GM04503 (cell line): ENCODE results near the gene HECTD3.
A peak's percentile ranks its signal among the peaks of the same experiment; 100 is the strongest.
"Not testable (repeated sequence)": the region's sequence is repeated elsewhere in the genome, so short reads cannot be mapped to it uniquely, and the experiment has no call there.

ENCODE experiments used
- DNase-seq: peaks from one replicate; pipeline ENCODE4 v3.0.0-alpha.2; 2012; ENCODE audit warnings: low read depth

HECTD3 gene

GRCh38 chr1:45014321-45015028, 3.4 kb upstream of the HECTD3 start:
- DNase-seq, result peak; percentile 55

DNA sequence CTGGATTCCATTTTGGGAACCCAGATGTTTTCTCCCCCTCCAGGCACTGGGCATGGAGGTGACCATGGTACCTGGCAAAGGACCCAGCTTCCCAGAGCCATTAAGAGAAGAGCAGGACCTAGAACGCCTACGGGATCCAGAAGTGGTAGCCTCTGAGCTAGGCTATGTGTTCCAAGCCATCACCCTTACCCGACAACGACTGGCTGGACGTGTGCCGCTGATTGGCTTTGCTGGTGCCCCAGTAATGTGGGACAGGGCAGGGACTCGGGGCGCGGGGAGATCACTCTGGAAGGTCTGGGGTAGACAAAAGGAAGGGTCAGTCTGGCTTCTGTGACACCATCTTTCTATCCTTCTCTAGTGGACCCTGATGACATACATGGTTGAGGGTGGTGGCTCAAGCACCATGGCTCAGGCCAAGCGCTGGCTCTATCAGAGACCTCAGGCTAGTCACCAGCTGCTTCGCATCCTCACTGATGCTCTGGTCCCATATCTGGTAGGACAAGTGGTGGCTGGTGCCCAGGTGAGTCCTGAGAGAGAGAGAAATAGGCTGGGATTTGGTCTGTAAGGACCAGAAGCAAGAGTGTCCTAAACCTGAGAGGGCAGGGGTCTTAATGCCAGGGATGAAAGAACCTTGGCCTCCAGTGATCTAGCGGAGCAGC, 2.6 kb upstream of the HECTD3 start:
- no peak for DNase-seq

DNA sequence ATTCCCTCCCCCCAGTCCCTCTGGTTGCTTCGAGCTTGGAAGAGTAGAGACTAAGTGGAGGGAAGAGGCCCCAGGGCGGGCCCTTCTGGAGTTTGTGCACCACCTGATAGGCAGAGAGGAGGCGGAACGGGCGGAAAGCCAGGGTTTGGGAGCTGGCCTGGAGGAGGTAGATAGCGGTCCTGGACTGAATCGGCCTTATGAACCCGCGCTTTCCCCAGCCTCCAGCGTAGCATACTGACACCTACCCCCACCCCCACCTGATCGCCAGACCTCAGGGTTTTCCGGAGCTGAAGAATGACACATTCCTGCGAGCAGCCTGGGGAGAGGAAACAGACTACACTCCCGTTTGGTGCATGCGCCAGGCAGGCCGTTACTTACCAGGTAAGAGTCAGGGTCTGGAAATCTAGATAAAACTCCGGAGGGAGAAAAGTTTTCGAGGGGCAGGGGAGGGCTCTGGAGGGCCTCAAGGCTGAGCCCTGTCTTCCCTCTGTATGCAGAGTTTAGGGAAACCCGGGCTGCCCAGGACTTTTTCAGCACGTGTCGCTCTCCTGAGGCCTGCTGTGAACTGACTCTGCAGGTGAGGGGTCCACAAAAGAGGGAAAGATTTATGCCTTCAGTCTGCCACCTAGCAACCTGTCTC, 1.6 kb upstream of the HECTD3 start:
- DNase-seq, result peak; percentile 18

DNA sequence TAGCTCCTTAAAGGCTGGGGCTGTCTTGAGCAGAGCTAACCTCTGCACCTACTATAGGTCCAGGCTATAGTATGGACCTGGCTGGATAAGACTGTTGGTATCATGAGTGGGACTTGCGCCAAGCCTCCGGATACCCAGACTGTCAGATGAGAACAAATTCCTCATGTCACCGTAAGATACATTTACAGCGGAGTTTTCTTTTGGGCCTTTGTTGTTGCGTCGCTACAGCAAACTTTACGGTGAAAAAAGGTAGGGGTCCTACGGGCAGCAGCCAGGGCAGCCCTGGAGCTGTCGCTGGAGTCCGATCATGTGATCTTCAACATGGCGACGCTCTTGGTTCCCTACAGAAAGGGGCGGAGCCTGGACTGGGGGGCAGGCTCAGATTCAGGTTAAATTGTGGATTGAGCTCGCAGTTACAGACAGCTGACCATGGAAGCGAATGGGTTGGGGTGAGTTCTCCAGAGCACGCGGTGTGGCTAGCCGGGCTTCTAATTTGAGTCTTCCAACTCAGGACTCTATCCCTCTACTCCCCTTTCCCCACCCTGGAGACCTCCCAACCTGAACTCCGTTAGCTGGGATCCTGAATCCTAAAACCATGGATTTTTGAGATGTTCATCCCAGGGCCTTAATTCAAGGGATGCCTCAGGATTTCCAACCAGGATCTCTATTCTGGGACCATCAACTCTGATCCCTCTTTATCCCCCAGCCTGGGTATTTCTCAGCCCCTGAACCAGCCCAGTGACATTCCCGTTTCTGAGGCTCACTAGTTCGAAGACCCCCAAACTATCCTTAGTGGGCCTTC, 914 bp upstream of the HECTD3 start, which contains the start of gene UROD:
TSS of gene UROD (plus strand) at position 418 of the 802 bp plus-strand sequence. CDS start at position 430, 12 bp downstream.
- peak; percentile 78 for DNase-seq

DNA sequence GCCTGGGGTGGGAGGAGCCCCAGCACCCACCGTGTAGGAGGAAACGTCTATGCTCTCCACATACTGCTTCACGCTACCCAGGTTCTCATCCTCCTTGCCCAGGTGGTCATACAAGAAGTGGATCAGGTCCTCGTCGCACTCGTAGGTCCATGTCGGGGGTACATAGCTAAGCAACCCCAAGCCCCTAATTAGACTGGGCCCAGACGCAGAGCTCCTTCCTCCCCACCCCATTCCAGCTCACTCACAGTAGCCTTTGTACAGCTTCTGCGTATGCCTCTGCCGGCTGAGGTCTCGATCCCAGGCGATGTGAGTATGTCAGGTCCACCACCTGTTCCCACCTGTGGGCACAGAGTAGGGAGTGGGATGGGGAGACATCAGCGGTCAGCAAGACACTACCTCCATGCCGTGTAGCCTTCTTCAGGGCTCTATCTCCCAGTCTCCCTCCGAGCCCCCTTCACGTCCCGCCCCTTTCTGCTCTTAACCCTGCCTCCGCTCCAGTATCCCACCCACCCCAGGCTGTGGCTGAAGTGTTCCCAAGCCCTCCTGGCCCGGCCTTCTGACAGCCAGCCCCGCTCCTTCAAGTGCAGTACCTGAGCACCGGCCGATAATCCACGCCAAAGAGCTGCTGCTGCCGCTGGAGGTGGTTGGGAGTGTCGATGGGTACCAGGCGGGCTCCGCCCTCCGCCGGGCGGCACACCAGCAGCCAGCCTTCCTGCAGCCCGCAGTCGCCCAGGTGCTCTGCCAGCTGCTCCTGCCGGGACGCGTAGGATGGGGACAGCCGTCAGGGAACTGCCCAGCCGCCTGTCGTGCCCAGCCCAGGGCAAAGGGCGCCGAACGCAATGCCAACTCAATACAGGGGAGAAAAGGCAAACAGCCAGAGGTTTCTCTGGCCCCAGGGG, 919 bp downstream of the HECTD3 start:
- DNase-seq, result no peak

GRCh38 chr1:45009296-45009865, 1.7 kb downstream of the HECTD3 start:
- DNase-seq, result no peak

- DNase-seq, result no peak
Measured at GRCh38 chr1:45008516-45008915, 2.6 kb downstream of the HECTD3 start.

DNA sequence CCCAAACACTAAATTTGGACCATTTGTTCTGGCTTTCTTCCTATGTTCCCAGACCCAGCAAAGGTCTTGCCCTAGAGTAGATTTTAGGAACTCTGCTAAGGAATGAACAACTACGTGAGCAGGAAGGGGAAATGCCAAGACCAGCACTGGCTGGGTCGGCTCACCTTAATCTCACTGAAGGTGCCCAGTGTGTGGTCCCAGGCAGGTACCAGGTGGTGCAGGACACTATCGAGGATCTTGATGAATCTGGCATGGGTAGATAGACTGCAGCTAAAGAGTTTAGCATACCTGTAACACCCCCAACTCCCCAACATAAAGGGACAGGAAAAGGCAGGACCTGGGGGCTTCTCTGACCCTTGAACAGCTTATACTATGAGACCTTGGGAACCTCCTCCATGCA, 3.0 kb downstream of the HECTD3 start:
- DNase-seq, result no peak

DNA sequence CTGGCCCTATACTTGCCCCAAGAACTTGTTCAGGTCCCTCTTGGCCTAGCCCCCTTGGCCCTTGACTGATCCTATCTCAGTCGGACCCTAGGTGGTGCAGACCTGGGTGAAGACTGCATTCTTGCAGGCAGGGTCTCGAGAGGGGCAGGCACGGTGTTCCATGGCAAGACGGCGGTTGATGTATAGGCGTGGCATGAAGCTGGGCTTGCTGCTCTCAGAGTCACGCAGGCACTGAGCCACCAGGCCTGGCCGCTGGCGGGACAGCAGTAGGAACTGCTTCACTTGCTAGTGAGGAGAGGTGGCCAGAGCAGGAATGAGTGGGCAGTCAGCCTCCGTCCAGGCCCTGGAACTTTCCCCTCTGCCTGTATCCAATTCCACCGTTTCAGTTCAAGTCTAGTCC, 3.8 kb downstream of the HECTD3 start:
- DNase-seq, result no peak

GRCh38 chr1:45005761-45006160, 5.4 kb downstream of the HECTD3 start:
- no peak for DNase-seq

DNA sequence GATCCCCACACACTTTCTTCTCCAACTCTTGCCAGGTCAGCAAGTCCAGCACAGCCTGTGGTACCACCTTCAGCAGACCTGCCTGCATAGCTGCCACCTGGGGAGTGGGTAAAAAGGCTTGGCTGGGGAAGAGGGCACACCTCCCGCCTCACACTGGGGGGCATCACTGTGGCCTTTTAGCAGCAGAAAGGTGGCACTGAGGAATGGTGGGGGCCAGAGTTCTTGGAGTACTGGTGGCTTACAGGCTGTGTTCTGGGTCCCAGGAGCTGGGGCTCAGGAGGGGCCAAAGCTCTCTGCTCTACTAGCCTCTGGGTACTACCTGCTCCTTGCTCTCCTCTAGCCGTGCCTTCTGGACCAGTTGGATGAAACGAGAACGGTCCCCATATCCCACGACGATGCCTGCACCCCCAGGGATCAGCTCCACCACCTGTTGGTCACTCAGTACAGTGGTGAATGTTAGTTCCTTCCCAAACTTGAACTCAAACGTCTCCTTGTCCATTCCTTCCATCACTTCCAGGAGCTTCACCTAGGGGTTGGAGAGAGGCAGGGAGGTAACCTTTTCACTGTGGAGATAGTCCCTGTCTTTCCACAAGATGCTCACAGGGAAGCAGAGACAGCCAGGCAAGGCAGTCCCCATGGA, 6.7 kb downstream of the HECTD3 start:
- DNase-seq, result no peak

GRCh38 chr1:45003741-45004140, 7.4 kb downstream of the HECTD3 start:
- DNase-seq, result no peak

DNA sequence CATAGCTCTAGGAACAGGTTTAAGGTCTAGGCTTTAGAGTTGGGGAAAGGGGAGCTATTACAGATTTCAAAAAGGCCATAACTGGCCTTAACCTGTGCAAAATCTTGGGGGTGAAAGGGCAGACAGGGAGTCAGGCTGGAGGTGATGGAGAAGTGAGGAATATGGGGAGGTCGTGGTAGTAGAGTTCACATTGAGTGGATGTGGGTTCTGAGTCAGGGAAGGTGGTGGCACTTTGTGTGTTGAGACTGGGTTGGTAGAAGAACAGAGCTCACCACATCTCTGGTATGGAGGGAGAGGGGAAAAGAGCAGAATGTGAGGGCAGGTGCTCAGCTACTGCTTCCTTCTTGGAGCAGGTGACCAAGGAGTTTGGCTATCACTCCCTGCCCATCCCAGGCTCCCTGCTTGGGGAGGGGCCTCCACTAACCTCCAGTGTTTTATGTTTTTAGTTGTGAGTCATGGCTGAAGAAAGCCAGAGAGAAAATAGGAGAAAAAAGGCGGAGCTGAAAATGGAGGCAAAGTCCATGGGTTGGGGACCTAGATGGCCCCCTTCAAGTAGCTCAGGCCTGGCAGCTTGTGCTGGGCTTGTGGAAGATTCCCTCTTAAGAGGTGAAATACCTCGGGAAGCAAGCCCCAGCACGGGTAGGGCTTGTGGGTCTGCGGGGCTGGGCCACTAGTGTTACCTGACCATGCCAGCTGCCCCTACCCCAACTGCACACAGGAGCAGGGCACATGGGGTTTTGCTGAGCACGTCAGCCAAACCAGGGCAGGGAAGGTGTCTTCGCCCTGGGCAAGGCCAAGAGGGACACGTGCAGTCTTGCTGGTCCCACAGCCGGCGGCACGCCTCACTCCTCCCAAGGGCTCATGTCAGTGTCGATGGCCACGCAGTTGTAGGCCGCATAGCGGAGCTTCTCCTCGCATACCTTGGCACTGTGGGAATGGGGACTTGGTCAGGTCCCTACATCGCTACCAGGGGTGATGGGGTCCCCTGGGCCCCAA, 8.2 kb downstream of the HECTD3 start:
- DNase-seq, result no peak

DNA sequence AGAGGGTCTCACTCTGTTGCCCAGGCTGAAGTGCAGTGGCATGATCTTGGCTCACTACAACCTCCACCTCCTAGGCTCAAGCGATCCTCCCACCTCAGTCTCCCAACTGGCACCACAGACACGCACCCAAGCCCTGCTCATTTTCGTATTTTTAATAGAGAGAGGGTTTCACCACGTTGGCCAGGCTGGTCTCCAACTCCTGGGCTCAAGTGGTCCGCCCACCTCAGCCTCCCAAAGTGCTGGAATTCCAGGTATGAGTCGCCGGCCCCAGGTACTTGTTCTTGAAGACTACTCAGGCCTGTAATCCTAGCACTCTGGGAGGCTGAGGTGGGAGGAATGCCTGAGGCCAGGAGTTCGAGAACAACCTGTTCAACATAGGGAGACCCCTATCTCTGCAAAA, 9.5 kb downstream of the HECTD3 start:
- not testable (repeated sequence) for DNase-seq

- DNase-seq, result no peak
Measured at GRCh38 chr1:45001011-45001481, 10.1 kb downstream of the HECTD3 start.

DNA sequence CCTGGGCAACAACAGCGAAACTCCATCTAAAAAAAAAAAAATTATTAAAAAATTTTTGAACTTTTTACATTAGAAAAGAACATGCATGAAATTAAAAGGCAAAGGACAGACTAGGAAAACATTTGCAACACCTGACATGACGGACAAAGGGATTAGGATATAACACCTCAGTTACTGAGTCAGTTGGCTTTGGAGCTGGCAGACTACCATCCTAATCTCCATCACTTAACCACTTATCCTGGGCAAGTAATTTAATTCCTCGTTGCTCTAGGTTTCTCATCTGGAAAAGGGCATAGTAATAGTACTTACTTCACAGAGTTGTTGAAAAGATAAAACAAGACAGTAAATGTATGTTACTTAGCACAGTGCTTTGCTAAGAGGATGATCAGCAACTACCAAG, 11.9 kb downstream of the HECTD3 start:
- no peak for DNase-seq

- no peak for DNase-seq
Measured at GRCh38 chr1:44995467-44996238, 15.5 kb downstream of the HECTD3 start.

- no peak for DNase-seq
Measured at GRCh38 chr1:44994309-44994898, 16.7 kb downstream of the HECTD3 start.
